ENCODE results near the gene HMGCS1. TPM values are rescaled to one million over a fixed set of nuclear protein-coding genes. Genes with fewer than 3 reads are reported as not detected.

Gene HMGCS1
- total RNA-seq (2013) = 23.0 TPM
- polyA plus RNA-seq (10 to 100 TPM in 1 of 3 donors, 1 to 10 TPM in 2; 6.0 to 10.9 (median 7.8) TPM), polyA minus RNA-seq (10.7 and 14.9 TPM in 2 replicates), total RNA-seq (68.6 to 161 (median 88.3) reads per million in 11 experiments)

DNA sequence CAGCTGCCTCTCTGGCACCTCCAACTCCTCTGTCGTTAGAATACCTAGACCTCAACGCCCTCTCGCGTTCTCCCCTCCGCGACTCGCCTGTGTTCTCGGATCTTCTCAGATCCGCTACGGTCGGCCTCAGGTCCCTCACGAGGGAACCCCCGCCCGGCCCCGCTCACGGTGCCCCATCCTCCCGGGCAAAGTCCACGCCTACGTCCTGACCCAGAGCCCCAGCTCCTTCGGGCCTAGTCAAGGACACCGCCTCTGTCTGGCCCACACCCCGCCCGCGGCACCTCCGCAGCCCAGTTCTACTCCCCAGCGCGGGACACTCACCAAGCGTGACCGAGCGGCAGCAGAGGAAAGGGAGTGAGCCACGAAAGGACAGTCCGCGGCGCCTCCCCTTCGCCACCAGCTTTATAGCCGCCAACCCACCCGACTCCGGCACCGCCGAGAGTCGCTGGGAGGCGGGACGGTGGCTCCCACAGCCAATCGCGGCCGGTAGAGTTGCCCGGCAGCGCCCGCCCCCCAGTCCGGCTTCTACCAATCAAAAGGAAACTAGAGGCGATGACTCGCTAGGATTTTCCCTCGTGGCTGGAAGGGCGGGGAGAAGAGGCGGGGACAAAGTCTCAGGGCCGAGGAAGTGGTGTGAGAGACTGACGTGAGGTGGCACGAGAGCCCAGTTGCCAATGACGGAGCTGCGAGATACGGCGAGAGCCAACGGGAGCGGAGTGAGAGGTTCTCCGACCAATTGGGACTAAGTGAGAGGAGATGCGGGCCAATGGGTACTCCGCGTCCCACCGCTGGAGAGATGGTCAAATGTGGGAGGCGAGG is at the start of gene HMGCS1:
TSS of gene HMGCS1 (minus strand) at position 378 of the 819 bp plus-strand sequence. CDS start 14,447 bp downstream, outside the sequence.
- Mint-ChIP-seq H3K9me3 (peaks cover 0 to 5% (median 3%) of the 10 kb centered on the region in 7 donors), H3K27me3 (ENCODE audit: low read depth in 3 of 3) (peaks cover 1 to 9% (median 3%) of the 10 kb centered on the region in 3 donors), H3K27ac (peak within 1 kb of the TSS; percentile 93 to 98 (median 97)), H3K4me1 (peaks cover 18% of the 10 kb centered on the region), H3K36me3 (peaks cover 5 to 6% of the 10 kb centered on the region in 2 donors), H3K4me3 (peak within 1 kb of the TSS; percentile 95 to 98)
- Histone ChIP-seq H3K9me3 (replicated peaks in 1 of 2; ENCODE audit: control insufficient read depth in 1 of 2, insufficient read depth in 1 of 2, low read length in 2 of 2) (no peaks in the 10 kb centered on the region), H3K4me3 (replicated peaks in 1 of 3; ENCODE audit: low read depth in 2 of 3, low read length in 3 of 3) (peak within 1 kb of the TSS; percentile 50 to 83 (median 82)), H4K20me1 (ENCODE audit: insufficient read depth, low read length) (peaks cover 24% of the 10 kb centered on the region), H3K79me2 (ENCODE audit: insufficient read depth, low read length) (peaks cover 43% of the 10 kb centered on the region), H3K4me1 (ENCODE audit: control insufficient read depth in 1 of 2, insufficient read depth in 2 of 2, low read length in 2 of 2) (peaks cover 13 to 18% of the 10 kb centered on the region in 2 donors), H2AFZ (ENCODE audit: insufficient read depth, low read depth, low read length, poor library complexity, severe bottlenecking) (peak within 1 kb of the TSS; percentile 88), H3K27ac (ENCODE audit: low read depth in 1 of 2, low read length in 2 of 2) (peak within 1 kb of the TSS; percentile 85 to 91), H3K4me2 (replicated peaks; ENCODE audit: extremely low read depth, low read length, poor library complexity, severe bottlenecking) (peak within 1 kb of the TSS; percentile 87), H3K27me3 (ENCODE audit: control insufficient read depth in 2 of 2, insufficient read depth in 2 of 2, low read length in 2 of 2) (no peaks in the 10 kb centered on the region), H3K36me3 (replicated peaks in 1 of 2; ENCODE audit: control insufficient read depth in 1 of 2, insufficient read depth in 2 of 2, low read length in 2 of 2) (peaks cover 0 to 9% of the 10 kb centered on the region in 2 donors), H3K9ac (ENCODE audit: insufficient read depth, low read length, poor library complexity, severe bottlenecking) (peak within 1 kb of the TSS; percentile 85)
- intact Hi-C loops (cut with micrococcal nuclease) = loop anchor here (2.0 to 10.0 kb wide), 4 partner anchors 172 to 1398 kb away; partner anchors contain the start of genes TMEM267 (in 1 of the 2) and ZNF131 (in 1 of the 2)
- TF ChIP-seq, protein P1, sequence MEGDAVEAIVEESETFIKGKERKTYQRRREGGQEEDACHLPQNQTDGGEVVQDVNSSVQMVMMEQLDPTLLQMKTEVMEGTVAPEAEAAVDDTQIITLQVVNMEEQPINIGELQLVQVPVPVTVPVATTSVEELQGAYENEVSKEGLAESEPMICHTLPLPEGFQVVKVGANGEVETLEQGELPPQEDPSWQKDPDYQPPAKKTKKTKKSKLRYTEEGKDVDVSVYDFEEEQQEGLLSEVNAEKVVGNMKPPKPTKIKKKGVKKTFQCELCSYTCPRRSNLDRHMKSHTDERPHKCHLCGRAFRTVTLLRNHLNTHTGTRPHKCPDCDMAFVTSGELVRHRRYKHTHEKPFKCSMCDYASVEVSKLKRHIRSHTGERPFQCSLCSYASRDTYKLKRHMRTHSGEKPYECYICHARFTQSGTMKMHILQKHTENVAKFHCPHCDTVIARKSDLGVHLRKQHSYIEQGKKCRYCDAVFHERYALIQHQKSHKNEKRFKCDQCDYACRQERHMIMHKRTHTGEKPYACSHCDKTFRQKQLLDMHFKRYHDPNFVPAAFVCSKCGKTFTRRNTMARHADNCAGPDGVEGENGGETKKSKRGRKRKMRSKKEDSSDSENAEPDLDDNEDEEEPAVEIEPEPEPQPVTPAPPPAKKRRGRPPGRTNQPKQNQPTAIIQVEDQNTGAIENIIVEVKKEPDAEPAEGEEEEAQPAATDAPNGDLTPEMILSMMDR (IDR thresholded peaks at IDR 0.05) = no peak
- WGBS (ENCODE audit: insufficient coverage) = under 1% methylated on average over 68 of the region's 70 CpGs
- peak; percentile 97 to 99 (median 99) for DNase-seq

DNA sequence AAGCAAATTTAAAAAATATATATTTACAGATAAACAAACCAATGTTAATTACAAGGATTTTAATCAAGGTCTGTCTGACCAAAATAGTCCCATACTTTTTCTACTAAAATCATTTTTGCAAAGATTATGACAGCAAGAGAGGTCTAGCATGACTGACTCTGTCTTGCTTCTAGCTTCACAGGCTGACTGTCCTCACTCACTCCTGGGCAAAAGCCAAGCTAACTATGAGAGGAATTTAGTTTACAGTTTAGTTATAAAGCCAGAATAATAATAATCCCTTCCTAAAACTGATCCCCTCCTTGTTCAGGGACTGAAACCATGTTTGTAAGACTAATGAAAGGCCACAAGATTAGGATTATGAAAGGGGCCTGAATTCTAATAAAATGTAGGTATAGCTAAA is 45.5 kb upstream of the HMGCS1 start:
- no peaks in the 10 kb centered on the region for H3K36me3 ChIP-seq (replicated peaks in 1 of 2; ENCODE audit: control insufficient read depth in 1 of 2, insufficient read depth in 2 of 2, low read length in 2 of 2)
- H3K4me1 ChIP-seq (ENCODE audit: control insufficient read depth in 1 of 2, insufficient read depth in 2 of 2, low read length in 2 of 2) = no peaks in the 10 kb centered on the region
- no peaks in the 10 kb centered on the region for H4K20me1 ChIP-seq (ENCODE audit: insufficient read depth, low read length)
- Mint-ChIP-seq H3K27ac (no peak overlapping the region), H3K27me3 (ENCODE audit: low read depth in 3 of 3) (peaks cover 0 to 7% (median 0%) of the 10 kb centered on the region in 3 donors), H3K36me3 (no peaks in the 10 kb centered on the region), H3K9me3 (peaks cover 6 to 18% (median 16%) of the 10 kb centered on the region in 7 donors), H3K4me1 (no peaks in the 10 kb centered on the region), H3K4me3 (no peak overlapping the region)
- intact Hi-C loops (cut with micrococcal nuclease) = no loop called here
- DNase-seq = no peak
- no peak overlapping the region for H3K9ac ChIP-seq (ENCODE audit: insufficient read depth, low read length, poor library complexity, severe bottlenecking)
- no peaks in the 10 kb centered on the region for H3K79me2 ChIP-seq (ENCODE audit: insufficient read depth, low read length)
- TF ChIP-seq, protein P1 (IDR thresholded peaks at IDR 0.05) = no peak
- H3K27me3 ChIP-seq (ENCODE audit: control insufficient read depth in 2 of 2, insufficient read depth in 2 of 2, low read length in 2 of 2) = no peaks in the 10 kb centered on the region
- H3K4me2 ChIP-seq (replicated peaks; ENCODE audit: extremely low read depth, low read length, poor library complexity, severe bottlenecking) = no peak overlapping the region
- no peak overlapping the region for H3K4me3 ChIP-seq (replicated peaks in 1 of 3; ENCODE audit: low read depth in 2 of 3, low read length in 3 of 3)
- H3K9me3 ChIP-seq (replicated peaks in 1 of 2; ENCODE audit: control insufficient read depth in 1 of 2, insufficient read depth in 1 of 2, low read length in 2 of 2) = peaks cover 7 to 11% of the 10 kb centered on the region in 2 donors
- no peak overlapping the region for H2AFZ ChIP-seq (ENCODE audit: insufficient read depth, low read depth, low read length, poor library complexity, severe bottlenecking)
- no peak overlapping the region for H3K27ac ChIP-seq (ENCODE audit: low read depth in 1 of 2, low read length in 2 of 2)

Data from CD14-positive monocyte (primary cell).